SU-DHL-6 (cell line): Measurements from ENCODE around the gene NTRK1.

Experiments
- EZH2phosphoT487 ChIP-seq: fragments of 200-600 bp; sonication (generic), shearing (Covaris generic); conservative IDR thresholded peaks from 2 replicates; pipeline ENCODE4 v1.6.1; 2018; ENCODE audit warnings: mild to moderate bottlenecking, antibody characterized with exemption, low read length, moderate library complexity, mixed read lengths
- TF ChIP-seq, protein P1 (sequence below): fragments of 200-600 bp; sonication (generic); IDR thresholded peaks from one replicate; pipeline ENCODE4 v1.5.1; 2017; ENCODE audit warnings: antibody characterized with exemption, mild to moderate bottlenecking, low read length, moderate library complexity; ENCODE audit not compliant: insufficient read depth, poor library complexity, severe bottlenecking

DNA sequence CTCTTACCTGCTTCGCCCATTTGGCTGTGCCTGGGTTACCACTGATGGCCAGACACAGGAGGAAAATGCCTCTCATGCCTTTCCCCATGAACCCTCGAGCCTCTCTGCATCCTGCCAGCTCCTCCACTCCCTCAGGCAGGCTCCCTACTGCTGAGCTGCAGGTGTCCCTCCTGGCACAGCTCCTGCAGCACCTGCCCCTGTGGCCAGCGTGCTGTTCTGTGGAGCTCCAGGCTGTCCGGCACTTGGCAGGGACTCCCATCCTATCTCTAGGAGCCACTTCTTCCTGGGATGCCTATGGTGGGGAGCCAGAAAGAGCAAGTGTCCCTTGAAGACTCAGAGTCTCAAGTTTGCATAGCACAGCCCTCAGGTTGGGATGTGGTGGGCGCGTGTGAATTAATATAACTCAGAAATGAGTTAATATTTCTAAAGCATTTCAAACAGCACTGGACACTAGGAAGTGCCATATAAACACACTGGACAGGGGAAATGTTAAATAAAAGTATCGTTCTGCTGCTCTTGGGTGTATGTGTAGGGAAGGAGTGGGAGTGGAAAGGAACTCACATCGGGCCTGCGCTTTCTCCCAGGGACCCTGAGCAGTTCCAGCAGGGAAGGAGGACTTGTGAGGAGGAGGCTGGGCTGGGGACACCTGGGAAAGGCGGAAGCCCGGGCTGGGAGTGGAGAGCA lies 62.5 kb downstream of the NTRK1 start:
- TF ChIP-seq, protein P1, sequence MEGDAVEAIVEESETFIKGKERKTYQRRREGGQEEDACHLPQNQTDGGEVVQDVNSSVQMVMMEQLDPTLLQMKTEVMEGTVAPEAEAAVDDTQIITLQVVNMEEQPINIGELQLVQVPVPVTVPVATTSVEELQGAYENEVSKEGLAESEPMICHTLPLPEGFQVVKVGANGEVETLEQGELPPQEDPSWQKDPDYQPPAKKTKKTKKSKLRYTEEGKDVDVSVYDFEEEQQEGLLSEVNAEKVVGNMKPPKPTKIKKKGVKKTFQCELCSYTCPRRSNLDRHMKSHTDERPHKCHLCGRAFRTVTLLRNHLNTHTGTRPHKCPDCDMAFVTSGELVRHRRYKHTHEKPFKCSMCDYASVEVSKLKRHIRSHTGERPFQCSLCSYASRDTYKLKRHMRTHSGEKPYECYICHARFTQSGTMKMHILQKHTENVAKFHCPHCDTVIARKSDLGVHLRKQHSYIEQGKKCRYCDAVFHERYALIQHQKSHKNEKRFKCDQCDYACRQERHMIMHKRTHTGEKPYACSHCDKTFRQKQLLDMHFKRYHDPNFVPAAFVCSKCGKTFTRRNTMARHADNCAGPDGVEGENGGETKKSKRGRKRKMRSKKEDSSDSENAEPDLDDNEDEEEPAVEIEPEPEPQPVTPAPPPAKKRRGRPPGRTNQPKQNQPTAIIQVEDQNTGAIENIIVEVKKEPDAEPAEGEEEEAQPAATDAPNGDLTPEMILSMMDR = no peak
- TF ChIP-seq EZH2phosphoT487 = no peak
